GM13976 (cell line): Measurements from ENCODE around the gene APEH.

Source experiments
- DNase-seq: peaks from one replicate; pipeline ENCODE4 v3.0.0; 2012; ENCODE audit warnings: low spot score
- in situ Hi-C: fragments of 300-500 bp; cut with MboI; formaldehyde crosslinking; loops from one replicate; pipeline ENCODE4 v1.12.0; 2022; ENCODE audit warnings: low sequenced_read_pairs, mixed read lengths, inconsistent platforms; ENCODE audit not compliant: unreplicated experiment
- TF ChIP-seq, protein P1 (sequence below): IDR thresholded peaks from 2 replicates; pipeline ENCODE4 v1.5.1; 2012; ENCODE audit warnings: borderline replicate concordance, mild to moderate bottlenecking; ENCODE audit not compliant: insufficient read depth; ENCODE audit errors: extremely low read depth, missing control alignments, control extremely low read depth

The APEH gene

DNA sequence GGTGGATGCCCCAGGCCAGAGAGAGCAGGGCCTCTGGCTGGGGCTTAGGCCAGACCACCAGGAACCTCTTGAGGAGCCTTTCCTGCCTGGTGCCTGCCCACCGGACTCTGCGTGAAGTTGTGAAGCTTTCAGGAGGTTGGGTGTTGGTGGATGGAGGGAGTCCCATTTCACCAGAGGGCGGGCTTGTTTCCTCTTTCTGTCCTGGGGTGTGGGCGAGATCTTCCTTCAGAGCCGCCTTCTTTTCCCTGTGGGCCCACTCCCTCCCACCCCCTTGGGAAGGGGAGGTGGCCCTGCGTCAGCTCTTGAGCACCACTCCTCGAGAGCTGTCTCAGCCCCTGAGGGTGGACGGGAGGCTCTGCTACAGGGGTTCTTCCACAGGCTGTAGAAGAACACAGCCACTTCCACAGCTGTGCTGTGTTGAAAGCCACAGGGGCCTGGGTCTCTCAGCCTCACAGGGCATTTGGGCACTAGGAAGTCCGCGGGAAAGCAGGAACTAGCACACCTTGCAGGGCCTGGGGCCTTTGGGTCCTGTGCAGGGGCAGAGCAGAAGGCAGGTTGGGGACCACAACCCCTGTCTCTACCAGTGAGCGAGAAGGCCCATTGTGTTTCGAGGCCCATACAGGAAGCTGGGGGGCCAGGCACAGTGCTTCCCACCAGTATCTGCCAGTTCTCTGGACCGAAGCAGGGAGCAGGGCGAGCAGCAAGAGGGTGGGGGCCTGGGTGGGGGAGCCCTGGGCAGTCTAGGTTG is 43.2 kb downstream of the APEH start:
- in situ Hi-C loops: no loop called here
- TF ChIP-seq, protein P1, sequence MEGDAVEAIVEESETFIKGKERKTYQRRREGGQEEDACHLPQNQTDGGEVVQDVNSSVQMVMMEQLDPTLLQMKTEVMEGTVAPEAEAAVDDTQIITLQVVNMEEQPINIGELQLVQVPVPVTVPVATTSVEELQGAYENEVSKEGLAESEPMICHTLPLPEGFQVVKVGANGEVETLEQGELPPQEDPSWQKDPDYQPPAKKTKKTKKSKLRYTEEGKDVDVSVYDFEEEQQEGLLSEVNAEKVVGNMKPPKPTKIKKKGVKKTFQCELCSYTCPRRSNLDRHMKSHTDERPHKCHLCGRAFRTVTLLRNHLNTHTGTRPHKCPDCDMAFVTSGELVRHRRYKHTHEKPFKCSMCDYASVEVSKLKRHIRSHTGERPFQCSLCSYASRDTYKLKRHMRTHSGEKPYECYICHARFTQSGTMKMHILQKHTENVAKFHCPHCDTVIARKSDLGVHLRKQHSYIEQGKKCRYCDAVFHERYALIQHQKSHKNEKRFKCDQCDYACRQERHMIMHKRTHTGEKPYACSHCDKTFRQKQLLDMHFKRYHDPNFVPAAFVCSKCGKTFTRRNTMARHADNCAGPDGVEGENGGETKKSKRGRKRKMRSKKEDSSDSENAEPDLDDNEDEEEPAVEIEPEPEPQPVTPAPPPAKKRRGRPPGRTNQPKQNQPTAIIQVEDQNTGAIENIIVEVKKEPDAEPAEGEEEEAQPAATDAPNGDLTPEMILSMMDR: no peak
- no peak for DNase-seq

DNA sequence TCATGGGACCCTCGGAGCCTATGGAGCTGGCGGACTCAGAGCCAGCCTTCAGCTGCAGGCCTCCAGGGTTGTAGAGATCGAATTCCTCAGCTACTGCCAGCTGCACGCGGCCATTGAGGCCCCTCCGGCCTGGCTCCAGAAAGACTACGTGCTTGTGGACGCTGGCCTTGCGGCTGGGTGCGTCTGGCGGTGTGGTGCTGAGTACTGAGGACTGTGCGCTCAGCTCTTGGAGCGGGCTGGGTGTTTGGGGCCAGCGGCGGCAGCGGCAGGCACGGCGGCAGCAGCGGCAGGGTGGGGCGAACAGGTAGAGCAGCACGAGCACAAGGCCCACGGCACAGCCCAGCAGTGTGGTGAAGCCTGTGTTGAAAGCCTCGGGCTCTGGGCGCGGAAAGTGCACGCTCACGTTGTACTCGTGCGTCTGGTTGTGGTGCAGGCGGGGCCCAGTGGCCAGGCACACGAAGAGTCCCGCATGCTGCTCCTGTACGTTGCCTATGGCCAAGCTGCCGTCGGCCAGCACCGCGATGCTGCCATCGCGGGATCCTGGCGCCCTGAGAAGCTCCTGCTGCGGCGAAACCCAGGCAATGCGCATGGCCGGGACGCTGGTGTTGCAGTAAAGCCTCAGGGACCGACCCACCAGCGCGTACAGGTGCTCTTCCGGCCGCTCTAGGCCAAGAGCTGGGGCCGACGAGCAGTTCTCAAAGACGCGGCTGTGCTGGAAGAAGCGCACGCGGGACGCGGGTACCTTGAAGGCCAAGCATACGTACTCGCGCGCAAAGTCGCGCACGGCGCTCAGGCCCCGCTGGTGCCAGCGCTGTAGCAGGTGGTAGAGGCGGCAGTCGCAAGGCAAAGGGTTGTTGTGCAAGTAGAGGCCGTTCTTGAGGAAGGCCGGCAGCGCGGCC is 44.1 kb downstream of the APEH start:
- in situ Hi-C loops: no loop called here
- DNase-seq: no peak
- TF ChIP-seq, protein P1: no peak

DNA sequence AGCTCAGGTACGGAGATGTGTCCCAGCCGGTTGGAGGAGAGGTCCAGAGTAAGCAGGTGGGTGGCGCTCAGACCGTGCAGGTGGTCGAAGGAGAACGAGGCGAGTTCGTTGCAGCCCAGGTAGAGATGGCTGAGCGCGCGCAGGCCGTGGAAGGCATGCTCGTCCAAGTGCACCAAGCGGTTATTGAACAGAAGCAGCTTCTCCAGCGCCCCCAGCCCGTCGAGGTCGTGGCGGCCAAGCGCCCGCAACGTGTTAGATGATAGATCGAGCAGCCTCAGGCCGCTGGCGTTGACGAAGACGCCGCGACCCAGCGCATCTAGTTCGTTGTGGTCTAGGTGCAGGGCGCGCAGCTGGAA is 44.7 kb downstream of the APEH start:
- DNase-seq: no peak
- TF ChIP-seq, protein P1: no peak
- in situ Hi-C loops: no loop called here

DNA sequence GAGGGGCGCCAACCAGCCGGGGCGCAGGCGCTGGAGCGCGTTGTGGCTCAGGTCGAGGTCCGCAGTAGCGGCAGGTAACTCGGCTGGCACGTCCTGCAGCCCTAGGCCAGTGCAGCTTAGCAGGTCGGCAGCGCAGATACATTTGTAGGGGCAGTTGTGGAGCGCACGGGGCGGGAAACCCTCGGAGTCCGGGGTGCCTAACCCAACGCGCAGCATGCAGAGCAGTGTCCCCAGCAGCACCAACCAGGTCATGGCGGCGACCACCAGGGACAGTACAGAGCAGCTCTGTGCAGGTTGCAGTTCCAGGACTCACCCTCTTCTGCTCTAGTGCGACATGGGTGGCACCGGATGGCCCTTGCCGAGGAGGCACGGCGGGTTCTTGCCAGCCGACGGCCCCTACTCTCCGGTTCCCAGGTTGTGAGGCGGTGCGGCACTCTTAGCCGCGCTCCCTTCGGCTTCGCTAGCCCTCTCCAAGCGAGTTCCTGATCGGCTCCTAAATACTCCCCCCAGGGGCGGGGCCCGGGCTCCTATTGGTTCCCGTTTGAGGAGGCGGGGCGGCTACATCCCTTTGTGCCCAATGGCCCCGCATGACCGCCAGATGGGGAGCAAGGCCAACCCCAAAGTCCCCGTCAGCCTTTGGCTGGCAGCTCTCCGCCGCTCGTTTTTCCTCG is 45.2 kb downstream of the APEH start, which contains the start of gene AMIGO3:
TSS of gene AMIGO3 (minus strand) at position 471 of the 671 bp plus-strand sequence. CDS start at position 252, 219 bp downstream.
- in situ Hi-C loops: no loop called here
- TF ChIP-seq, protein P1: no peak
- DNase-seq: peak; percentile 98

DNA sequence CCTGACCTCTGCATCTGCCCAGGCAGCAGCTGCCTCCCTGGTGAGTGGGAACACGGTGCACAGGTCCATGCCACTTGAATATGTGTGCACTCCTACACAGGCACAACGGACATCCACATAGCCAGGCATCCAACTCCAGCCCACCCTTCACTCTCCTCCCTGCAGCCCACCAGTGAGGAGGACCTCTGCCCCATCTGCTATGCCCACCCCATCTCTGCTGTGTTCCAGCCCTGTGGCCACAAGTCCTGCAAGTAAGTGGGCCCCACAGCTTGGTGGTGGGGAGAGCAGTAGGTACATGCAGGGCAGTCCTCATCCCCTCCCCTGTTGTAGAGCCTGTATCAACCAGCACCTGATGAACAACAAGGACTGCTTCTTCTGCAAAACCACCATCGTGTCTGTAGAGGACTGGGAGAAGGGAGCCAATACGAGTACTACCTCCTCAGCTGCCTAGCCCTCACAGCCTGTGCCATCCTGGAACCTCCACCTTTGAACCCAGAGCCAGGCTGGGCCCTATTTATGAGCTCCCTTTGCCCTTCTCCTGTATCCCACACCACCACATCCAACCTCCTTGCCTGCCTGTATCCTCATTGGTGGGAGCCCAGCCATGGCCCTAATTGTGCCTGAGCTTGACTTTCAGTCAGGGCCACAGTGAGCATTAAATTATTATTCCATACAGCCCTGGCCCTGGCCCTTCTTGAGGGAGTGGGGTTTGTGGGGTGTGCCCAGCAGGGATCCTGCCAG is 46.9 kb downstream of the APEH start:
- in situ Hi-C loops: no loop called here

More for the DNA sequence above, 46.9 kb downstream of the APEH start:
- TF ChIP-seq, protein P1: no peak
- DNase-seq: no peak
